Liver (tissue), 9 donors: ENCODE results near the gene TEX261. TPM values are rescaled to one million over a fixed set of nuclear protein-coding genes. Genes with fewer than 3 reads are reported as not detected.

Source experiments
- DNase-seq: peaks from one replicate; pipeline ENCODE4 v3.0.0-alpha.2; 2017; ENCODE audit warnings: low spot score
- H3K27ac ChIP-seq, 2 donors: one replicate each; pipeline ENCODE4 v1.7.0; 2013; ENCODE audit warnings: inconsistent platforms in 2 of 2, low read length in 2 of 2, control low read depth in 1 of 2, low read depth in 1 of 2, mild to moderate bottlenecking in 1 of 2
- H3K27me3 ChIP-seq, 4 donors: one replicate each; pipeline versions ENCODE4 v1.6.1 to v1.7.0; 2013; ENCODE audit warnings: low read length in 3 of 4, inconsistent platforms in 1 of 4, mild to moderate bottlenecking in 1 of 4, moderate library complexity in 1 of 4; ENCODE audit not compliant: control insufficient read depth in 4 of 4, insufficient read depth in 4 of 4
- H3K36me3 ChIP-seq, 4 donors: one replicate each; pipeline versions ENCODE4 v1.6.1 to v1.7.0; 2013; ENCODE audit warnings: low read length in 3 of 4, mild to moderate bottlenecking in 3 of 4, low read depth in 1 of 4, moderate library complexity in 1 of 4; ENCODE audit not compliant: control insufficient read depth in 4 of 4, insufficient read depth in 3 of 4
- H3K4me1 ChIP-seq, 4 donors: one replicate each; pipeline versions ENCODE4 v1.6.1 to v1.7.0; 2013; ENCODE audit warnings: low read length in 3 of 4, mild to moderate bottlenecking in 3 of 4, moderate library complexity in 1 of 4; ENCODE audit not compliant: control insufficient read depth in 4 of 4, insufficient read depth in 4 of 4
- H3K4me3 ChIP-seq, 3 donors: one replicate each; pipeline versions ENCODE4 v1.6.1 to v1.7.0; 2013; ENCODE audit warnings: low read length in 3 of 3, control low read depth in 1 of 3, low read depth in 1 of 3, mild to moderate bottlenecking in 1 of 3
- H3K9ac ChIP-seq, 2 donors: one replicate each; pipeline ENCODE4 v1.7.0; 2013; ENCODE audit warnings: low read length in 2 of 2, mild to moderate bottlenecking in 2 of 2, moderate library complexity in 2 of 2, control low read depth in 1 of 2, low read depth in 1 of 2
- H3K9me3 ChIP-seq, 4 donors: one replicate each; pipeline versions ENCODE4 v1.6.1 to v1.7.0; 2013; ENCODE audit warnings: low read length in 3 of 4; ENCODE audit not compliant: control insufficient read depth in 4 of 4
- ATF3 ChIP-seq: IDR thresholded peaks from 2 replicates; pipeline ENCODE4 v1.6.1; 2016; ENCODE audit warnings: antibody characterized with exemption
- EGR1 ChIP-seq, 2 donors: IDR thresholded peaks; 2 replicates each; pipeline ENCODE4 v1.6.1; 2016 to 2018; ENCODE audit warnings: antibody characterized with exemption in 2 of 2, low read depth in 2 of 2
- FOXA1 ChIP-seq: IDR thresholded peaks from 2 replicates; pipeline ENCODE4 v1.6.1; 2016; ENCODE audit warnings: antibody characterized with exemption
- FOXA2 ChIP-seq: IDR thresholded peaks from 2 replicates; pipeline ENCODE4 v1.6.1; 2016; ENCODE audit warnings: antibody characterized with exemption
- GABPA ChIP-seq, 2 donors: IDR thresholded peaks in 1 of 2; conservative IDR thresholded peaks in 1 of 2; 2 replicates each; pipeline ENCODE4 v1.6.1; 2016; ENCODE audit warnings: antibody characterized with exemption in 2 of 2, mild to moderate bottlenecking in 1 of 2, moderate library complexity in 1 of 2
- HNF4G ChIP-seq: IDR thresholded peaks from 2 replicates; pipeline ENCODE4 v1.6.1; 2016; ENCODE audit warnings: antibody characterized with exemption
- MAX ChIP-seq: IDR thresholded peaks from 2 replicates; pipeline ENCODE4 v1.6.1; 2016; ENCODE audit warnings: antibody characterized with exemption
- NR2F2 ChIP-seq: IDR thresholded peaks from 2 replicates; pipeline ENCODE4 v1.6.1; 2016; ENCODE audit warnings: antibody characterized with exemption
- RAD21 ChIP-seq, 2 donors: IDR thresholded peaks; 2 replicates each; pipeline ENCODE4 v1.6.1; 2016; ENCODE audit warnings: antibody characterized with exemption in 2 of 2, mild to moderate bottlenecking in 2 of 2
- RXRA ChIP-seq, 2 donors: IDR thresholded peaks; 2 replicates each; pipeline ENCODE4 v1.6.1; 2017 to 2018; ENCODE audit warnings: antibody characterized with exemption in 2 of 2, mild to moderate bottlenecking in 1 of 2
- SP1 ChIP-seq: IDR thresholded peaks from 2 replicates; pipeline ENCODE4 v1.6.1; 2018; ENCODE audit warnings: antibody characterized with exemption, mild to moderate bottlenecking
- TAF1 ChIP-seq: conservative IDR thresholded peaks from 2 replicates; pipeline ENCODE4 v1.6.1; 2016; ENCODE audit warnings: antibody characterized with exemption, mild to moderate bottlenecking
- WGBS: extraction: QIAGEN DNeasy Blood & Tissue Kit; methylation state at CpG from one replicate; pipeline ENCODE4 v1.1.7; 2013; 5-methylcytosine and 5-hydroxymethylcytosine counted together
- polyA plus RNA-seq, 2 donors: library from polyadenylated mRNA; stranded (reverse) in 1 of 2; unstranded in 1 of 2; fragments of 200-250 nt in 1 of 2; fragments of >200 nt in 1 of 2; fragmentation: Nextera tagmentation in 1 of 2; extraction: Ambion mirVana in 1 of 2; gene quantifications; one replicate each; pipeline versions ENCODE4 v1.2.1 to v1.2.3, GENCODE V29; 2013 to 2015
- total RNA-seq, 2 donors: library from RNA; depleted of rRNA; stranded (reverse); fragments of >200 nt; gene quantifications; one replicate each; pipeline ENCODE4 v1.2.3, GENCODE V29; 2014
- TF ChIP-seq, protein P1 (sequence below): IDR thresholded peaks from 2 replicates; pipeline ENCODE4 v1.6.1; 2016; ENCODE audit warnings: antibody characterized with exemption, mild to moderate bottlenecking
- TF ChIP-seq, protein P2 (sequence below): fragments of 150-350 bp; IDR thresholded peaks from 2 replicates; pipeline ENCODE4 v1.5.1; 2017; ENCODE audit warnings: improper control_type of control experiment, low read depth, low read length; ENCODE audit not compliant: missing input control
- TF ChIP-seq, protein P3 (sequence below): IDR thresholded peaks from 2 replicates; pipeline ENCODE4 v1.6.1; 2016; ENCODE audit warnings: antibody characterized with exemption
- donor health status: healthy.
- donor health status: healthy.
- donor health status: healthy.
- donor health status: healthy.
- donor health status: healthy.

The TEX261 gene
- total and polyA plus RNA-seq, 4 donors = 14.2 to 54.8 (median 24.4) TPM

GRCh38 chr2:71004857-71005256 lies 10.2 kb upstream of the TEX261 start:
- H3K36me3 ChIP-seq = no peaks in the 10 kb centered on the region
- no peak overlapping the region for H3K9ac ChIP-seq
- H3K9me3 ChIP-seq = no peaks in the 10 kb centered on the region
- H3K27ac ChIP-seq = no peak overlapping the region
- H3K4me3 ChIP-seq = no peak overlapping the region
- TF ChIP-seq MAX = no peak
- no peak for TF ChIP-seq ATF3
- TF ChIP-seq, protein P1, sequence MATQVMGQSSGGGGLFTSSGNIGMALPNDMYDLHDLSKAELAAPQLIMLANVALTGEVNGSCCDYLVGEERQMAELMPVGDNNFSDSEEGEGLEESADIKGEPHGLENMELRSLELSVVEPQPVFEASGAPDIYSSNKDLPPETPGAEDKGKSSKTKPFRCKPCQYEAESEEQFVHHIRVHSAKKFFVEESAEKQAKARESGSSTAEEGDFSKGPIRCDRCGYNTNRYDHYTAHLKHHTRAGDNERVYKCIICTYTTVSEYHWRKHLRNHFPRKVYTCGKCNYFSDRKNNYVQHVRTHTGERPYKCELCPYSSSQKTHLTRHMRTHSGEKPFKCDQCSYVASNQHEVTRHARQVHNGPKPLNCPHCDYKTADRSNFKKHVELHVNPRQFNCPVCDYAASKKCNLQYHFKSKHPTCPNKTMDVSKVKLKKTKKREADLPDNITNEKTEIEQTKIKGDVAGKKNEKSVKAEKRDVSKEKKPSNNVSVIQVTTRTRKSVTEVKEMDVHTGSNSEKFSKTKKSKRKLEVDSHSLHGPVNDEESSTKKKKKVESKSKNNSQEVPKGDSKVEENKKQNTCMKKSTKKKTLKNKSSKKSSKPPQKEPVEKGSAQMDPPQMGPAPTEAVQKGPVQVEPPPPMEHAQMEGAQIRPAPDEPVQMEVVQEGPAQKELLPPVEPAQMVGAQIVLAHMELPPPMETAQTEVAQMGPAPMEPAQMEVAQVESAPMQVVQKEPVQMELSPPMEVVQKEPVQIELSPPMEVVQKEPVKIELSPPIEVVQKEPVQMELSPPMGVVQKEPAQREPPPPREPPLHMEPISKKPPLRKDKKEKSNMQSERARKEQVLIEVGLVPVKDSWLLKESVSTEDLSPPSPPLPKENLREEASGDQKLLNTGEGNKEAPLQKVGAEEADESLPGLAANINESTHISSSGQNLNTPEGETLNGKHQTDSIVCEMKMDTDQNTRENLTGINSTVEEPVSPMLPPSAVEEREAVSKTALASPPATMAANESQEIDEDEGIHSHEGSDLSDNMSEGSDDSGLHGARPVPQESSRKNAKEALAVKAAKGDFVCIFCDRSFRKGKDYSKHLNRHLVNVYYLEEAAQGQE = no peak
- no peak for TF ChIP-seq GABPA (IDR thresholded peaks at IDR 0.05 in 1 of 2, conservative IDR thresholded peaks at IDR 0.05 in 1 of 2)
- no peak for TF ChIP-seq SP1
- TF ChIP-seq, protein P2, sequence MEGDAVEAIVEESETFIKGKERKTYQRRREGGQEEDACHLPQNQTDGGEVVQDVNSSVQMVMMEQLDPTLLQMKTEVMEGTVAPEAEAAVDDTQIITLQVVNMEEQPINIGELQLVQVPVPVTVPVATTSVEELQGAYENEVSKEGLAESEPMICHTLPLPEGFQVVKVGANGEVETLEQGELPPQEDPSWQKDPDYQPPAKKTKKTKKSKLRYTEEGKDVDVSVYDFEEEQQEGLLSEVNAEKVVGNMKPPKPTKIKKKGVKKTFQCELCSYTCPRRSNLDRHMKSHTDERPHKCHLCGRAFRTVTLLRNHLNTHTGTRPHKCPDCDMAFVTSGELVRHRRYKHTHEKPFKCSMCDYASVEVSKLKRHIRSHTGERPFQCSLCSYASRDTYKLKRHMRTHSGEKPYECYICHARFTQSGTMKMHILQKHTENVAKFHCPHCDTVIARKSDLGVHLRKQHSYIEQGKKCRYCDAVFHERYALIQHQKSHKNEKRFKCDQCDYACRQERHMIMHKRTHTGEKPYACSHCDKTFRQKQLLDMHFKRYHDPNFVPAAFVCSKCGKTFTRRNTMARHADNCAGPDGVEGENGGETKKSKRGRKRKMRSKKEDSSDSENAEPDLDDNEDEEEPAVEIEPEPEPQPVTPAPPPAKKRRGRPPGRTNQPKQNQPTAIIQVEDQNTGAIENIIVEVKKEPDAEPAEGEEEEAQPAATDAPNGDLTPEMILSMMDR = no peak
- TF ChIP-seq EGR1 (IDR thresholded peaks at IDR 0.05; ENCODE audit: low read depth in 2 of 2) = no peak
- TF ChIP-seq HNF4G = no peak
- no peak for TF ChIP-seq NR2F2
- TF ChIP-seq RAD21 (IDR thresholded peaks at IDR 0.05) = no peak
- TF ChIP-seq RXRA (IDR thresholded peaks at IDR 0.05) = no peak
- TF ChIP-seq TAF1 = no peak
- TF ChIP-seq, protein P3, sequence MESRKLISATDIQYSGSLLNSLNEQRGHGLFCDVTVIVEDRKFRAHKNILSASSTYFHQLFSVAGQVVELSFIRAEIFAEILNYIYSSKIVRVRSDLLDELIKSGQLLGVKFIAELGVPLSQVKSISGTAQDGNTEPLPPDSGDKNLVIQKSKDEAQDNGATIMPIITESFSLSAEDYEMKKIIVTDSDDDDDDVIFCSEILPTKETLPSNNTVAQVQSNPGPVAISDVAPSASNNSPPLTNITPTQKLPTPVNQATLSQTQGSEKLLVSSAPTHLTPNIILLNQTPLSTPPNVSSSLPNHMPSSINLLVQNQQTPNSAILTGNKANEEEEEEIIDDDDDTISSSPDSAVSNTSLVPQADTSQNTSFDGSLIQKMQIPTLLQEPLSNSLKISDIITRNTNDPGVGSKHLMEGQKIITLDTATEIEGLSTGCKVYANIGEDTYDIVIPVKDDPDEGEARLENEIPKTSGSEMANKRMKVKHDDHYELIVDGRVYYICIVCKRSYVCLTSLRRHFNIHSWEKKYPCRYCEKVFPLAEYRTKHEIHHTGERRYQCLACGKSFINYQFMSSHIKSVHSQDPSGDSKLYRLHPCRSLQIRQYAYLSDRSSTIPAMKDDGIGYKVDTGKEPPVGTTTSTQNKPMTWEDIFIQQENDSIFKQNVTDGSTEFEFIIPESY = no peak
- DNase-seq = no peak
- H3K27me3 ChIP-seq = no peaks in the 10 kb centered on the region
- WGBS = 89% methylated on average over 6 of the region's 6 CpGs
- H3K4me1 ChIP-seq = peaks cover 0 to 4% (median under 1%) of the 10 kb centered on the region in 4 donors

GRCh38 chr2:71003966-71004755 lies 9.5 kb upstream of the TEX261 start:
- H3K27ac ChIP-seq = no peak overlapping the region
- no peaks in the 10 kb centered on the region for H3K9me3 ChIP-seq
- DNase-seq = no peak
- no peaks in the 10 kb centered on the region for H3K27me3 ChIP-seq
- H3K4me1 ChIP-seq = peaks cover 0 to 4% (median 2%) of the 10 kb centered on the region in 4 donors
- WGBS = 80% methylated on average over 11 of the region's 11 CpGs
- H3K36me3 ChIP-seq = no peaks in the 10 kb centered on the region
- no peak overlapping the region for H3K4me3 ChIP-seq
- H3K9ac ChIP-seq = no peak overlapping the region
- TF ChIP-seq HNF4G = no peak
- no peak for TF ChIP-seq FOXA2
- no peak for TF ChIP-seq GABPA (IDR thresholded peaks at IDR 0.05 in 1 of 2, conservative IDR thresholded peaks at IDR 0.05 in 1 of 2)
- TF ChIP-seq, protein P3 = no peak
- TF ChIP-seq, protein P1 = no peak
- TF ChIP-seq MAX = no peak
- TF ChIP-seq ATF3 = no peak
- TF ChIP-seq SP1 = no peak
- no peak for TF ChIP-seq FOXA1
